ENCODE data around the gene UBE2R2. TPM values are rescaled to one million over a fixed set of nuclear protein-coding genes. Genes with fewer than 3 reads are reported as not detected.

The UBE2R2 gene
- total and polyA plus RNA-seq, 2 donors from 2014 or later, result 26.1 to 32.2 TPM

DNA sequence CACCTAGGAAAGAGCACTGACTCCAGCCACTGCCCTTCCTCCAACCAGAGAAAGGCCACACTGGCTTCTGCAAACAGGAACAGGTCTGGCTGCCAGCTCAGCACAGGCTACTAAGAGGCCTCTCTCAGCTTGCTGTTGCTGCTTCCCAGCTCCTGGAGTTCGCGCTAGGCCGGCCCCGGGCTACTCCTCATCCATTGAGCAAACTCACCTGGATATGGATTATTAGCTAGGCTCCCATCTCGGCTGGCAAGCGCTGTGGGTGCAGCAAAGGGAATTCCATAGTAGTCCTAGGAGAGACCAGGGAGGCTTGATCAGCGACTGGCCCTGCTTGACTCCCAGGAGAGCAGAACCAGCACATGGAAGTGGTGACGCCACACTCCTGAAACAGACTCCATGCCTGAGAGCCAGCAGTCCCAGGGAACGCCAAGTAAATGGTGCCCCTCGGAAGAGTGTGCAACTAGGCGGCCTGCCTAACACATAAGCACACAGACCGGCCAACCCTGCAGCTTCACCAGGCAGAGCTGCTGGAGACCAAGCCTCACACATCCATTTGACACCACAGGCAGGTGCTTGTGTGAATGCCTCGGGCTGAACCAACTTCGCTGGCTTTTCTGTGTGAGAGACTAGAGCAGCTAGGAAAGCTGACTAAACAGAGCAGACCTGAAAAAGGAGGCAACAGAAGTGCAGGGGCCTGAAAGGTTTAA lies 107.2 kb downstream of the UBE2R2 start:
- DNase-seq, result peak in 1 of 5 donors; percentile 78
- no peak for FAIRE-seq
- H3K9ac ChIP-seq (ENCODE audit: low read length in 3 of 3), result no peak overlapping the region
- no peaks in the 10 kb centered on the region for H3K9me3 ChIP-seq (ENCODE audit: control insufficient read depth in 2 of 3, insufficient read depth in 1 of 3, low read length in 3 of 3)
- peaks cover 5 to 45% (median 16%) of the 10 kb centered on the region in 3 donors for H3K36me3 ChIP-seq (ENCODE audit: control insufficient read depth in 2 of 3, insufficient read depth in 3 of 3, low read length in 3 of 3)
- no peaks in the 10 kb centered on the region for H3K4me1 ChIP-seq (ENCODE audit: control insufficient read depth in 2 of 3, insufficient read depth in 2 of 3, low read depth in 1 of 3, low read length in 3 of 3)
- no peak overlapping the region for H3K27ac ChIP-seq (ENCODE audit: low read depth in 2 of 2, low read length in 2 of 2)
- H3K4me3 ChIP-seq (ENCODE audit: low read length in 3 of 3), result no peak overlapping the region
- TF ChIP-seq, protein P1, sequence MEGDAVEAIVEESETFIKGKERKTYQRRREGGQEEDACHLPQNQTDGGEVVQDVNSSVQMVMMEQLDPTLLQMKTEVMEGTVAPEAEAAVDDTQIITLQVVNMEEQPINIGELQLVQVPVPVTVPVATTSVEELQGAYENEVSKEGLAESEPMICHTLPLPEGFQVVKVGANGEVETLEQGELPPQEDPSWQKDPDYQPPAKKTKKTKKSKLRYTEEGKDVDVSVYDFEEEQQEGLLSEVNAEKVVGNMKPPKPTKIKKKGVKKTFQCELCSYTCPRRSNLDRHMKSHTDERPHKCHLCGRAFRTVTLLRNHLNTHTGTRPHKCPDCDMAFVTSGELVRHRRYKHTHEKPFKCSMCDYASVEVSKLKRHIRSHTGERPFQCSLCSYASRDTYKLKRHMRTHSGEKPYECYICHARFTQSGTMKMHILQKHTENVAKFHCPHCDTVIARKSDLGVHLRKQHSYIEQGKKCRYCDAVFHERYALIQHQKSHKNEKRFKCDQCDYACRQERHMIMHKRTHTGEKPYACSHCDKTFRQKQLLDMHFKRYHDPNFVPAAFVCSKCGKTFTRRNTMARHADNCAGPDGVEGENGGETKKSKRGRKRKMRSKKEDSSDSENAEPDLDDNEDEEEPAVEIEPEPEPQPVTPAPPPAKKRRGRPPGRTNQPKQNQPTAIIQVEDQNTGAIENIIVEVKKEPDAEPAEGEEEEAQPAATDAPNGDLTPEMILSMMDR (IDR thresholded peaks at IDR 0.05; ENCODE audit: borderline replicate concordance, extremely low read depth, insufficient read depth), result no peak
- no peaks in the 10 kb centered on the region for H3K27me3 ChIP-seq (ENCODE audit: control insufficient read depth, insufficient read depth, low read length)
- intact Hi-C loops (cut with DNase I), result no loop called here

DNA sequence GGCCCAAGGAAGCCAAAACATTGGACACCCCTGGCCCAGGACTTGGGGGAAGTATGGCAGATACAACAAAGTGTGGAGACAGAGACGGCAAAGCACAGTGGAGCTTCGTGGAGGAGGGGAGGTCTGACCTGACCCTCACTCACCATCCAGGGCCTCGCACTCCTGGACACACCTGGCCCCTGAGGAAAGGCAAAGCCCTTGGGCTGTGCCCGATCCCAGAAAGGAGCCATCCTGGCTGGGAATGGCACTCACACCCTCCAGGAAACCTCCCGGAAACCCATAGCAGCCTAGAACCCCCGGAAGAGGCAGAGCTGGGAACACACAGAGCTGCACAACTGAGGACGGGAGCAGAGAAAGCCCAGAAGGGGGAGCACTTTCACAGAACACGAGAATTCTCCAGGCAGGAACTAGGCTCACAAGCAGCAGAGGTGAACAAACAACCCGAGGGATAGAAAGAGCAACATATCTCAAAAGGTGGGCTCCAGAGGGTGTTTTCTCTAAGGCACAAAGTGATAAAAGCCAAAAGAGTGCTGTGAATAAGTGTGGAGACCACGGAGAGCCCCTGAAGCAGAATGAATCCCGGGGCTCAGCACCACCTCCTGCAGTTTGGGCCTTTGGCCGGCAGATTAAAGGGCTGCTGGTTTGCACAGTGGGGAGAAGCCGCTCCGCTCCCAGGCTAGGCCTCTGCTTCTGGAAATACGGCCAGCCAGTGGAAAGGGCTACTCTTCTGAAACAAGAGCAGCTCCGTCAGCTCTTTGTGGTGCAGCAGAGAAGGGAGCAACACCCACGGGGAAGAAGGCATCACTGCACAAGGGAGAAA lies 108.2 kb downstream of the UBE2R2 start:
- FAIRE-seq (no peak), DNase-seq (peak in 4 of 5 donors; percentile 61 to 68 (median 64))
- no peaks in the 10 kb centered on the region for H3K4me1 ChIP-seq (ENCODE audit: control insufficient read depth in 2 of 3, insufficient read depth in 2 of 3, low read depth in 1 of 3, low read length in 3 of 3)
- H3K27ac ChIP-seq (ENCODE audit: low read depth in 2 of 2, low read length in 2 of 2), result no peak overlapping the region
- intact Hi-C loops (cut with DNase I), result no loop called here
- no peak overlapping the region for H3K9ac ChIP-seq (ENCODE audit: low read length in 3 of 3)
- H3K27me3 ChIP-seq (ENCODE audit: control insufficient read depth, insufficient read depth, low read length), result no peaks in the 10 kb centered on the region
- H3K36me3 ChIP-seq (ENCODE audit: control insufficient read depth in 2 of 3, insufficient read depth in 3 of 3, low read length in 3 of 3), result peaks cover 7 to 47% (median 18%) of the 10 kb centered on the region in 3 donors
- H3K9me3 ChIP-seq (ENCODE audit: control insufficient read depth in 2 of 3, insufficient read depth in 1 of 3, low read length in 3 of 3), result no peaks in the 10 kb centered on the region
- TF ChIP-seq, protein P1 (IDR thresholded peaks at IDR 0.05; ENCODE audit: borderline replicate concordance, extremely low read depth, insufficient read depth), result peak; percentile 57
- H3K4me3 ChIP-seq (ENCODE audit: low read length in 3 of 3), result no peak overlapping the region

DNA sequence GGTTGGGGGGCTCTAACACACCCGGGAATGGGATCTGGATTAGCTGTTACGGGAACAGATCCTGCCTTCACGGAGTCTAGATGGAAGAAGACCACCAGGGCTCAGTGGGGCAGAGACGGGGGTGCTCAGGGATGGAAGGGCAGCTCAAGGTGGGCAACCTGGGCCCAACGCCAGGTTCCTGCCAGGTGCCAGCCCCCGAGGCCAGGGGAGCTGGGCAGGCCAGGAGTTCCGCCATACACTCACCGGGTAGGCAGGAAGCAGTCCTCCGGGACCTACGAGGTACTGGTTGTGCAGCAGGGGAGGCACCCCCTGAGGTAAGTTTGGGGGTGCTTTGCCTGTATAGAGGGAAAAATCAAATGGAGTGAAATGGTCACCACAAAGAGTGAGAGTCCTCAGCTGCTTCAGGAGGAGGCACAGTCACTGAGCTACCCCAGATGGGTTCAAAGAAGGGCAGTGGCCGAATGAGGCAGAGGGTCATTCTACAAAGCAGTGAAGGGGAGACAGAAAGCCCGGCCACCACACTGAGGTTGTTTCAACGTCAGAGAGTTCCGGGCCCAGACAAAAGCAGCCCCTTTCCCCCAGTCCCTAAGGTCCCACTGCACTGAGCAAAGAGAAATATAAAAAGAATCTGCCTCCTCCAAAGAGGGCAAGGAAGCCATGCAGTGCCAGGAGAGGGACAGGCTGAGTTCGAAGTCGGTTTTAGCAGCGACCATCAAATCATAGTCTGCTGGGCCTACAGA lies 110.0 kb downstream of the UBE2R2 start:
- DNase-seq (no peak), FAIRE-seq (no peak)
- Histone ChIP-seq H3K9me3 (ENCODE audit: control insufficient read depth in 2 of 3, insufficient read depth in 1 of 3, low read length in 3 of 3) (no peaks in the 10 kb centered on the region), H3K27me3 (ENCODE audit: control insufficient read depth, insufficient read depth, low read length) (no peaks in the 10 kb centered on the region), H3K4me1 (ENCODE audit: control insufficient read depth in 2 of 3, insufficient read depth in 2 of 3, low read depth in 1 of 3, low read length in 3 of 3) (no peaks in the 10 kb centered on the region), H3K27ac (ENCODE audit: low read depth in 2 of 2, low read length in 2 of 2) (no peak overlapping the region), H3K4me3 (ENCODE audit: low read length in 3 of 3) (no peak overlapping the region), H3K9ac (ENCODE audit: low read length in 3 of 3) (no peak overlapping the region), H3K36me3 (ENCODE audit: control insufficient read depth in 2 of 3, insufficient read depth in 3 of 3, low read length in 3 of 3) (peaks cover 7 to 49% (median 18%) of the 10 kb centered on the region in 3 donors)
- TF ChIP-seq, protein P1 (IDR thresholded peaks at IDR 0.05; ENCODE audit: borderline replicate concordance, extremely low read depth, insufficient read depth), result no peak
- intact Hi-C loops (cut with DNase I), result no loop called here

All from kidney (tissue), 14 donors.